PC-3 (cell line): ENCODE data around the gene TNK2. TPM values are rescaled to one million over a fixed set of nuclear protein-coding genes. Genes with fewer than 3 reads are reported as not detected.

ENCODE experiments used
- ATAC-seq: fragments of 200-7000 bp; cut with Tn5 transposase; 2 replicates; pipeline ENCODE4 v1.9.1; 2020; ENCODE audit warnings: mild to moderate bottlenecking, moderate library complexity
- BruUV-seq: library from RNA; stranded (reverse); fragments of 400-500 nt; replicated peaks from 2 replicates; lab custom pipeline; 2021; lab: Mats Ljungman, UMichigan
- CTCF ChIA-PET: fragments of 300-600 bp; sonication (Branson Sonifier 250); formaldehyde crosslinking; loops from one replicate; lab custom pipeline; 2022; ENCODE audit warnings: antibody characterized with exemption; lab: Charles Lee
- POLR2A ChIA-PET: fragments of 300-600 bp; sonication (Branson Sonifier 250); formaldehyde crosslinking; loops from one replicate; lab custom pipeline; 2022; ENCODE audit warnings: antibody characterized with exemption; ENCODE audit not compliant: unreplicated experiment; lab: Charles Lee
- DNase-seq: peaks from one replicate; pipeline ENCODE4 v3.0.0-alpha.2; 2015
- H2AFZ ChIP-seq: fragments of 300-600 bp; sonication (generic); 2 replicates; pipeline ENCODE4 v1.6.0; 2016; ENCODE audit warnings: antibody characterized with exemption, low read length
- H3F3A ChIP-seq: fragments of 300-600 bp; sonication (generic); one replicate; pipeline ENCODE4 v1.6.0; 2017; ENCODE audit warnings: antibody characterized with exemption, low read length, control low read depth, mild to moderate bottlenecking; ENCODE audit not compliant: unreplicated experiment
- H3K27ac ChIP-seq: fragments of 300-600 bp; sonication (generic); 2 replicates; pipeline ENCODE4 v1.5.1; 2016; ENCODE audit warnings: mild to moderate bottlenecking, low read length
- H3K27me3 ChIP-seq: fragments of 300-600 bp; sonication (generic); 2 replicates; pipeline ENCODE4 v1.6.1; 2016; ENCODE audit warnings: low read length, mixed read lengths
- H3K36me3 ChIP-seq: fragments of 300-600 bp; sonication (generic); 2 replicates; pipeline ENCODE4 v1.6.1; 2016; ENCODE audit warnings: low read depth, mixed run types, low read length, mixed read lengths
- H3K4me1 ChIP-seq: fragments of 300-600 bp; sonication (generic); 2 replicates; pipeline ENCODE4 v1.5.1; 2016; ENCODE audit warnings: low read length; ENCODE audit not compliant: insufficient read depth
- H3K4me2 ChIP-seq: fragments of 300-600 bp; sonication (generic); 2 replicates; pipeline ENCODE4 v1.6.0; 2016; ENCODE audit warnings: low read length
- H3K4me3 ChIP-seq: fragments of 300-600 bp; sonication (generic); 2 replicates; pipeline ENCODE4 v1.5.1; 2016; ENCODE audit warnings: mild to moderate bottlenecking, low read length, mixed read lengths
- H3K79me2 ChIP-seq: fragments of 300-600 bp; sonication (generic); 2 replicates; pipeline ENCODE4 v1.6.1; 2017; ENCODE audit warnings: low read length, mixed read lengths
- H3K9ac ChIP-seq: fragments of 300-600 bp; sonication (generic); 2 replicates; pipeline ENCODE4 v1.6.0; 2016; ENCODE audit warnings: mild to moderate bottlenecking, low read length
- H3K9me2 ChIP-seq: fragments of 300-600 bp; sonication (generic); replicated peaks from 2 replicates; pipeline ENCODE4 v1.6.1; 2016; ENCODE audit warnings: mixed run types, low read length, mixed read lengths
- H3K9me3 ChIP-seq: fragments of 300-600 bp; sonication (generic); 2 replicates; pipeline ENCODE4 v1.6.1; 2016; ENCODE audit warnings: low read length, mixed read lengths
- H4K20me1 ChIP-seq: fragments of 300-600 bp; sonication (generic); 2 replicates; pipeline ENCODE4 v1.6.1; 2016; ENCODE audit warnings: low read length, mixed read lengths
- CTCF ChIP-seq: fragments of 300-600 bp; sonication (generic); conservative IDR thresholded peaks from 2 replicates; pipeline ENCODE4 v1.5.1; 2017; ENCODE audit warnings: antibody characterized with exemption, low read depth, mild to moderate bottlenecking, low read length
- EZH2 ChIP-seq: fragments of 300-600 bp; sonication (generic); IDR thresholded peaks from one replicate; pipeline ENCODE4 v1.6.1; 2017; ENCODE audit warnings: antibody characterized with exemption, mild to moderate bottlenecking, low read length; ENCODE audit not compliant: unreplicated experiment
- EZH2phosphoT487 ChIP-seq: fragments of 300-600 bp; sonication (generic); IDR thresholded peaks from 2 replicates; pipeline ENCODE4 v1.6.1; 2018; ENCODE audit warnings: mild to moderate bottlenecking, antibody characterized with exemption, low read length, borderline replicate concordance
- intact Hi-C: fragments of 100-400 bp; cut with micrococcal nuclease; formaldehyde crosslinking; loops from 2 replicates; pipeline ENCODE4 v1.9.0; 2023
- total RNA-seq: library from RNA; depleted of rRNA; stranded (reverse); fragments of >200 nt; gene quantifications from 2 replicates; pipeline ENCODE4 v1.2.3, GENCODE V29; 2014

The TNK2 gene
- total RNA-seq, 1 experiment from 2014 or later = 49.3 TPM

- H3F3A ChIP-seq = no peaks in the 10 kb centered on the region
- no peak overlapping the region for H3K27ac ChIP-seq
- ChIA-PET POLR2A (no interaction called here), CTCF (no interaction called here)
- intact Hi-C loops = no loop called here
- no TSS peak for BruUV-seq
- H3K4me3 ChIP-seq = no peak overlapping the region
- no peak for DNase-seq
- no peaks in the 10 kb centered on the region for H3K9me2 ChIP-seq
- no peaks in the 10 kb centered on the region for H3K79me2 ChIP-seq
- TF ChIP-seq CTCF = no peak
- no peak for TF ChIP-seq EZH2phosphoT487
- TF ChIP-seq EZH2 = no peak
- 0 out of 2 replicates have a peak, but pooled peaks cover 4% of the 10 kb centered on the region for H3K4me1 ChIP-seq
- H3K4me2 ChIP-seq = no peak overlapping the region
- no peak overlapping the region for H3K9ac ChIP-seq
- no peak for ATAC-seq
- no peak overlapping the region for H2AFZ ChIP-seq
- H3K9me3 ChIP-seq = no peaks in the 10 kb centered on the region
- H3K36me3 ChIP-seq = no peaks in the 10 kb centered on the region
- no peaks in the 10 kb centered on the region for H3K27me3 ChIP-seq
- no peaks in the 10 kb centered on the region for H4K20me1 ChIP-seq
Observed at GRCh38 chr3:195856410-195857084, 51.8 kb downstream of the TNK2 start.

DNA sequence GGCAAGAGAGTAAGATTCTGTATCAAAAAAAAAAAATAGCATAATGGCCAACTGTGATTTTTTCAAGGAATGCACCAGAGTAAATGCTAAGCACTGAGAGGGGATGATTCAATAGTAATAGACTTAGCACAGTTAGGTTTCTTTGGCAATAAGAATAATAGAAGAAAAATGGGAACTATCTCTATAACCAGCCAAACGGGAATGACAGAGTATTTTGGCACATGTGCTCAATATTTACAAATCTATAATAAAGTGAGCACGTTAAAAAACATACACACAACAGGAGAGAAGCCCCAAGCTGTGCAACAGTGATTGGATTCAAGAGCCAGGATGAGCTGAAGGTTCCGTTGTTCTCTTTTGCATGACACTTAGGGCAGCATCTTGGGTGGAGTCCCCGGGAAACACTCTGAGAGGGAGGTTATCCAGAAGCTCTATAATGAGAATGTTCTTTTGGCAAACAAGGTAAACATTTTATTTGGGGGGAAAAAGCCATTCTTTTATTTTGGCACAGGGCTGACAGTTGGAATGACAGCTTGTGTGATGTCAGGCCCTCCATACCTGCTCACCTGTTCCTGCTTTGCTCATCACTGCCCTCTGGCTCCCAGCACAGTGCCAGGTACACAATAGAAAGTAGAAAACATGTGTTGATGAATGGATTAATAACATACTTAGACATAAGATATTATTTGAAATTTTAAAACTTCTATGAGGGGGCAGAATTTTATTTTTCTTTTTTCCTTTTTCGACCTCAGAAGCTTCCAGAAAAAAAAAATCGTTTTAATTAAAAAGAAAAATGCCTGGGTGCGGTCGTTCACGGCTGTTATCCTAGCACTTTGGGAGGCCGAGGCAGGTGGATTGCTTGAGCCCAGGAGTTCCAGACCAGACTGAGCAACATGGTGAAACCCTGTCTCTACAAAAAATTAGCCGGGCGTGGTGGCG lies 52.6 kb downstream of the TNK2 start:
- Histone ChIP-seq H3K4me3 (no peak overlapping the region), H3K9me3 (no peaks in the 10 kb centered on the region), H2AFZ (no peak overlapping the region), H3K27ac (no peak overlapping the region), H3K9me2 (no peaks in the 10 kb centered on the region), H3K4me1 (0 out of 2 replicates have a peak, but pooled peaks cover 4% of the 10 kb centered on the region), H3K9ac (no peak overlapping the region), H3K27me3 (no peaks in the 10 kb centered on the region), H3K79me2 (no peaks in the 10 kb centered on the region), H3F3A (no peaks in the 10 kb centered on the region), H3K36me3 (no peaks in the 10 kb centered on the region), H4K20me1 (no peaks in the 10 kb centered on the region), H3K4me2 (no peak overlapping the region)
- peak; percentile 29; the same call in 1 of the 2 replicates for ATAC-seq
- ChIA-PET POLR2A (no interaction called here), CTCF (no interaction called here)
- intact Hi-C loops = no loop called here
- TF ChIP-seq CTCF (peak; percentile 62), EZH2phosphoT487 (no peak)
- DNase-seq = peak; percentile 53
- no TSS peak for BruUV-seq
